Activated CD4-positive, alpha-beta T cell treated with anti-CD3 and anti-CD28 coated beads, Interleukin-2, Interleukin-6, amounts not matched to agents 100 ng/mL and 50 ng/mL, durations not matched to agents 16 hours and 8 hours (primary cell): ENCODE measurements around the gene COX8A.
"Not testable (repeated sequence)": the region's sequence is repeated elsewhere in the genome, so short reads cannot be mapped to it uniquely, and the experiment has no call there.

Source experiments
- DNase-seq: peaks from one replicate; pipeline ENCODE4 v3.0.0-alpha.2; 2020

The COX8A gene

DNA sequence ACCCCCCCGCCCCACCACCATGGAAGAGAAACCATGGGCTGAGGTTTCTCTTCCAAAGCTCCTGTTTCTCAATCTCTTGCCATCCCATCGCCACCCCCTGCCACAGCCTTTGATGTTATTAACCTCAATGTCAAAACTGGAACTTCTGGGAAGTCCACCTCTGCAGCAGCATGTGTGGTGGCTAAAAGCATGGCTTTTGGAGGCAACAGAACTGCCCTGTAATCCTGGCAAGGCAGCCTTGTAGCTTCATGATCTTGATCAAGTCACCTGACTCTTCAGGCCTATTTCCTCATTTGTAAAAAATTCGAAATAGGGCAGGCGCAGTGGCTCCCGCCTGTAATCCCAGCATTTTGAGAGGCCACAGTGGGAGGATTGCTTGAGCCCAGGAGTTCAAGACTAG is 3.5 kb upstream of the COX8A start:
- DNase-seq = no peak

DNA sequence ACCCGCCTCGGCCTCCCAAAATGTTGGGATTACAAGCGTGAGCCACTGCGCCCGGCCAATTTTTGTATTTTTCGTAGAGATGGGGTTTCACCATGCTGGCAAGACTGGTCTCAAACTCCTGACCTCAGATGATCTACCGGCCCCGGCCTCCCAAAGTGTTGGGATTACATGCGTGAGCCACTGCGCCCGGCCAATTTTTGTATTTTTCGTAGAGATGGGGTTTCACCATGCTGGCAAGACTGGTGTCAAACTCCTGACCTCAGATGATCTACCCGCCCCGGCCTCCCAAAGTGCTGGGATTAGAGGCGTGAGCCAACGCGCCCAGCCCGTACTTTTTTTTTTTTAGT is 535 bp upstream of the COX8A start:
- DNase-seq = not testable (repeated sequence)

- DNase-seq = no peak
These were observed 4.3 kb downstream of the COX8A start for GRCh38 chr11:63978551-63979239.

DNA sequence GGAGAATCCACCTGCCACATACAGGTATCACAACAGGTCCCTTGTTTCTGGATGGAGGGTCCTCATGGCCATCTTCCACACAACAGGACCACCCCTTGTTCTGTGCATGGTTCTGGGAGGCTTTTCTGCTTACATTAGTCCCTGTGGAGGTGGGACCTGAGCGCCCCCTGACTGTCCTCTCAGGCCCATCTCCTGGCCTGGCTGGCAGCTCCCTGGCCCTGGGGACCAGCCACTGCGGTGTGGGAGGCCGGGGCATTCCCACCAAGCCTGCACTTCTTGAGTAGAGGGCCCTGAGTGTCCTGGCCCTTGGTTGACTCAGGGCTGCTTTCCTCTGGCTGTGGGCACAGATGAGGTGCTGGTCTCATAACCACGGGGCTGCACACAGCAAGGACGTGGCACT is 5.0 kb downstream of the COX8A start:
- DNase-seq = no peak

- DNase-seq = peak; percentile 86
These were observed 11.4 kb downstream of the COX8A start for GRCh38 chr11:63985812-63986155.

DNA sequence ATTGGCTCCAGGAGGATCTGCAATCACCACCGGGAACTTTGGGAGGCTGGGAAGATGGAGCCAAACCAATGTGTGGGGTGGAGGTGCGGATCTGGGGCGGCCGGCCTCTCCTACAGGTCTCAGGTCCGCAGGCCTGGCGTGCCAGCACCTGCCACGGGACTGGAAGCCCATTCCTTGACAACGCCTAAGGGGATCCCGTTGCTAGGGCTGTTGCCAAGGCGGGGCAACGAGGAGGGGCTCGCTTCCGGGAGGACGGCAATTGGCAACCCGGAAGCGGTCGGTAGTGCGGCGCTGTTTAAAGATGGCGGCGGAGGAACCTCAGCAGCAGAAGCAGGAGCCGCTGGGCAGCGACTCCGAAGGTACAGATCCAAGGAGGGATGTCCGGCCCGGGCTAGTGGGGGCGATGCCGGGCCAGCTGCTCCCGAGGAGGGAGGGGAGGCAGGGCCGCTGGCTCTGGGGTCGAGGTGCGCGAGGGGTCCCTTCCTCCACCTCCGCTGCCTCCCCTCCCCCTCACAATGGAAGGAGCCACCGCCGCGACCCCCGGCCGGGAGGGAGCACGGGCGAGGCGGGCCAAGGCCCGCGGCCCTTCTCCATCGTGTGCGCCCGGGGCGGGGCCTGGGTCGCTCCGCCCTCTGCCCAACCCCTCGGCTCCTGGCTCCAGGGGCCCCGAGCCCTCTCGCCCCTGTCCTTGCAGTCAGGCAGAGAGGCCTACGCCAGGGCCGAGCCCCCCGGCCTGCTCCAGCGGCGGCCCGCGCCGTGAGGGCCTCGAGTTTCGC is 11.9 kb downstream of the COX8A start, which contains the start of gene OTUB1:
TSS of gene OTUB1 (plus strand) at position 283 of the 776 bp plus-strand sequence. CDS start at position 302, 19 bp downstream.
- peak; percentile 93 for DNase-seq

DNA sequence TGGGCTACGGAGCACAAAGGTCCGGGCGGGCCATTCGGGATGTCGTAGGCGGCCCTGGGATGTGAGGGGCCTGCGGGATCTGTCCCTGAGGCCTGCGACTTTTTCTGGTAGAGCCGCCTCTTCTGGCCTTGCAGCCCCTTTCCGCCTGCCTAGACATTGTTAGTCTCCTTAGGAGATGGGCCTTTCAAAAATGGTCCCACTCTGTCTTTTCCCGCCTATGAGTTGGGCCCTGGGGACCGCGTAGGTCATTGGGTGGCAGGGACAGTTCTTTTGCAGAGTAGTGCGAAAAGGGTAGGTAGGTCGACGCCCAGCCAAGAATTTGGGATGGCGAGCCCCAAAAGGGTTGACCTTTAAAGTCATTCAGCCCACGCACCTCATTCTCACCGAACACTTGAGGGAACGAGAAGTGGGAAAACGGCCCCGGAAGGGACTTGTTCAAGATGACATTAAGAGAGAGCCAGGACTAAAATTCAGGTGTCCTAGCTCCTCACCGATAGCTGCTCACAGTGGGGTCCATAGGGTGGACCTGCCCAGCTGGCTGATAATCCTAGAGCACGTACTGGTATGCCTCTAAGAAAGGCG is 12.6 kb downstream of the COX8A start:
- DNase-seq = no peak

DNA sequence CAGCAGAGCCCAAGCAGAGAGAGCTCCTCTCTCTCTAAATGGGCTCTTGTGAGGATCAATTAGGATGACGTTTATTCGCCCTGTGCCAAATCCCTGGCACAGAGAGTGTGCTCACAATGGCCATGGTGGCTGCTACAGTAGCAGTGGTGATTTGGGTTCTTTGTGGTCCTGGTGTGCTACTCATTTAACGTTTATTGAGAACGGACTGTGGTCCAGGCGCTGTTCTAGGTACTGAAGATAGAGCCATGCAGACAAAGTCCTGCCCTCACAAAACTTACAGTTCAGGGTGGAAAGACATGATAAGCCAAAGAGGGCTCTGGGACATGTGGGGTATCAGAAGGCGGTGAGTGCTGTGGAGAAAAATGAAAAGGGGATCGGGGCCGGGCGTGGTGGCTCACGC is 17.1 kb downstream of the COX8A start:
- DNase-seq = no peak

DNA sequence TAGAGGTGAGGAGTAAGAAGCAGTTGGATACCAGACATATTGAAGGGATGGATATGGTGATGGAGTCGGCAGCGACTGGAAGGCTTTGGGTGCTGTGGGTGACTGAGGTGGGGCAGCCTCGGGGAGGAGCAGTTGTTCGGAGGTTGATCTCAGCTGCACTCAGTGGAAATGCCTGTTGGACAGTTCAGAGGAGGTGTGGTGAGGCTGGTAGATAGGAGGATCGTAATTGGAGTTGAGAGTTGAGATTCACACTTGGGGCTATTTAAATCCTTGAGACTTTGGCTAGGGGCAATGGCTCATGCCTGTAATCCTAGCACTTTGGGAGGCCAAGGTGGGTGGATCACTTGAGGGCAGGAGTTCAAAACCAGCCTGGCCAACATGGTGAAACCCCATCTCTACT is 18.7 kb downstream of the COX8A start:
- no peak for DNase-seq

GRCh38 chr11:63993993-63994392 is 19.6 kb downstream of the COX8A start:
- no peak for DNase-seq

DNA sequence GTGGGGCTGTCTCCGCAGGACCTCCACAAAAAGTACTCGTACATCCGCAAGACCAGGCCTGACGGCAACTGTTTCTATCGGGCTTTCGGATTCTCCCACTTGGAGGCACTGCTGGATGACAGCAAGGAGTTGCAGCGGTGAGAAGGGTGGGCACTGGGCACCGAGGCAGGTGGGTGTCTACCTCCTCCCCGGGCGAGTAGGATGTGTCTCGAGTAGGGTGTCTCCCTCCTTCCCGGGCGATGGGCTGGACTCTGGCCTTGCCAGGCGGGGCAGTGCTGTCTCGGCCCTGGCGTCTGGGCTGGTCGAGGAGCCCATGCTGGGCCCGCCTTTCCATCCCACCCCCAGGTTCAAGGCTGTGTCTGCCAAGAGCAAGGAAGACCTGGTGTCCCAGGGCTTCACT is 22.1 kb downstream of the COX8A start:
- no peak for DNase-seq

- DNase-seq = no peak
These were observed 22.8 kb downstream of the COX8A start for GRCh38 chr11:63997104-63997700.

DNA sequence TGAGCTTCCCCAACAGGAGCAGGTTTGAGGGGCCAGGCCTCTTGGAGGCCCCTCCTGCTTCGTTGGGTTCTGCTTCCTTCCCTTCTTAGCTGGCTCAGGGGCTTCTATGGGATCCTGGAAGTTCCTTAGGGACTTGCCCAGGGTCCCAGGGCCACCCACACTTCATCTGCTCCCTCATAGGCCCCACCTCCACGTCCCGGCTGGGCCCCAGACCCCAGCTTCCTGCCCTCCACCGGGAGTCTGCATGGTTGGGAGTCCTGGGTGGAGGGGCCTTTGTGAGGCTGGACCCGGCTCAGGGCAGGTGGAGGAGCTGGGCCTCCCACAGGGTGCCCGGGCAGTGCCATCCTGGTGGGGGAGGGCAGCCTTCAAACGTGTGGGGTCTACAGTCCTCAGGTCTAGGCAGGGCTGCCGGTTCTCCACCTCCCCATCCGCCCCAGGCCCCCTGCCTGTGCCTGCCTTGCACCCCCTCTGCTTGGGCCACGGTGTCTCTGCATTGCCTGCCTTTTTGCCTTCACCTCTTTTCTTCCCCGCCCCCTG is 23.4 kb downstream of the COX8A start:
- no peak for DNase-seq

GRCh38 chr11:63998558-63999348 is 24.3 kb downstream of the COX8A start:
- peak; percentile 18 for DNase-seq

GRCh38 chr11:63999349-64000025 is 25.1 kb downstream of the COX8A start:
- peak; percentile 55 for DNase-seq

DNA sequence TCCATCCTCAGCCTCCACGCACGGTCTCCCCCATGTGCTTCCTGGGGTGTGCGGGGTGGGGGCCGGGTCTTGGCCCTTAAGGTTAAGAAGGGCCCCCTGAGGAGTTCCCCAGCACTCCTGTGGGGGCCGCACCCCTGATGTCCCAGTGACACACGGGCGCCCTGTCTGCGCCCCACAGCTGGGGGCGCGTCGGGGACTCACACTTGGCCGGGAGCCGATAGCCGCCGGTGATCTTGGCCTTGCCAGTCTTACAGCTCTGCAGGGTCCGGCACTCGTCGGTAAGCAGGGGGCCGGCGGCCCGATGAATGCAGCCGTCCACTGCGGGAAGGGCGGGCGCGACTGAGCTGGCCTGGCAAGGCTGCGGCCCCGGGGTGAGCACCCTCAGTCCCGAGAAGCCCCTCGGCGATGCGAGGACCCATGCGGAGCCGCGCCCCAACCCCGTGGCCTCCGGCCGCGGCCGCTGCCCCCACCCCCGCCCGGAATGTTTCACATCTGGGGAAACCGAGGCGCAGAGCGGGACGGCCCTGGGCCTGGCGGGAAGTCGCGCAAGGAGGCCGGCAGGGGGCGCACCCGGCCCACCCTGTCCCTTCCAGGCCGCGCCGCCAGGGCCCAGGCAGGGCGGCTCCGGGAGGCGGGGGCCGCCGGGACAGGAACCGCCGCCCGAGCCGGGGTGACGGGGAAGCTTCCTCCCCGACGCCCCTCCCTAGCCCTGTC is 25.8 kb downstream of the COX8A start:
- peak; percentile 80 for DNase-seq

DNA sequence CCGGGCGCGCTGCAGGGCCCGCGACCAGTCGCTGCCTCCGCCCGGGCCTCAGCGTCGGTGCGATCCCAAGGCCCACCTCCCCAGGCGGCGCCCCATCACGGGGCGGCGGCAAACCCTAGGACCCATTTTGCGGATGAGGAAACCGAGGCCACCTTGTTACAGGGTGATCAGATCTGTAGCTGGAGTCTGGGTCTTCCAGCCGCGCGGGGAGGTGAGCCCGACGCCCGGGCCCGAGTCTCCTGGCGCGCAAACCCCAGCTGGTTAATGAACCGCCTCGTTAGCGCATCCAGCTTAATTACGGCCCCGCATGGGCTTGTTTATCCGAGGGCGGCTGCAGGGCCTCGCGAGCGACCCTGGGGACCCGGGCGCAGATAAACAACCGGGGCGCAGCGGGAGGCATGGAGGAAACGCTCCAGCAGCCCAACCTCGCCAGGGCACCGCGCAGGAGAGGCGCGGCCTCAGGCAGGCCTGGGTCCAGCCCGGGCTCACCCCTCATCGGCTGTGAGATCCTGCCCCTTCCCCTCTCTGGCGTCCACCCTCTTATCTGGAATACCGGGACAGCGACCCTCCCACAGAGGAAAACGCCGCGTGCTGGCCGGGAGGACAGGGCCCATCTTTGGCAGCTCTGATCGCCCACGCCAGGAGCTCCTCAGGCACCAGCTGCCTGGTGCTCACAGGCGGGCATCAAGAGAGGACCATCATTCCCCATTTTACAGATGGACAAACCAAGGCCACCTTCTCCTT is 26.5 kb downstream of the COX8A start:
- DNase-seq = no peak

DNA sequence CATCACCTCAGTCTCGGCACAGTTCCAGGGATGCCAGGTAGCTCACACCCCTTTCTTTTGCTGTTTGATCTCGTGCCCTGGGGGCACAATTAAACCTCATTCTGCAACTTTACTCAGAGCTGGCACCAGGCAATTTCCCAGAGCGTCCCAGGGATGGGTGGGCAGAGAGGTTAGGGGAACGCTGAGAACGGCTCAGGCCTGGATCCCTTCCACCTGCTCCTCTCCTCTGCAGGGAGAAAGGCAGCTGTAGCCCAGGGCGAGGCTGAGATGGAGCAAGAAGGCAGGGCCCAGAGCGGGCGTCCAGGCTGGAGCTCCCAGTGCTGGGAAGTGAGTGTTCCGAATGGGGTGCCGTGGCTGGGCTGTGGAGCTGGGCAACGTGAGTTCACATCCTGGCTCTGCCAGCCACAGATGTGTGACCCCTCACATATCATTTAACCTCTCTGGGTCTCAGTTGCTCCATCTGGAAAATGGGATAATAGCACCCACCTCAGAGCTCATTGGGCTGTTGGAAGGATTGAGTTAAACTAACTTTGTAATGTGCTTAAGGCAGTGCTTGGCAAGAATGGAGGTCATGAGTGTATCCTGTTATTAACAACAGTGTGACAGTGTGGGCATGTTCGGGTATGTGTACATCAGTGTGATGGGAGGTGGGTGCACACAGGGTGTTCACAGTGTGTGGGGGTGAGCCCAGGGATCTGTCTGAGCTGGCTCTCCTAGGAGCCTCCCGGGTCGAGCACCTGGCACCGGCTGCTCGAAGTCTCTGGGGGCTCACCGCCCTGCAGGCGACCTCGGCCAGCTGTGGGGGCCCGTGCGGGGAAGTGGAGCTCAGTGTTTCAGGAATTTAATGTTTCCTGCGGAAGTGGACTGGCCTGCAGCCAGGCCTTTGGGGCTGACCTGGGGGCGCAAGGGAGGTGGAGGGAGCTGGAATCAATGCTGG is 27.3 kb downstream of the COX8A start:
- no peak for DNase-seq

DNA sequence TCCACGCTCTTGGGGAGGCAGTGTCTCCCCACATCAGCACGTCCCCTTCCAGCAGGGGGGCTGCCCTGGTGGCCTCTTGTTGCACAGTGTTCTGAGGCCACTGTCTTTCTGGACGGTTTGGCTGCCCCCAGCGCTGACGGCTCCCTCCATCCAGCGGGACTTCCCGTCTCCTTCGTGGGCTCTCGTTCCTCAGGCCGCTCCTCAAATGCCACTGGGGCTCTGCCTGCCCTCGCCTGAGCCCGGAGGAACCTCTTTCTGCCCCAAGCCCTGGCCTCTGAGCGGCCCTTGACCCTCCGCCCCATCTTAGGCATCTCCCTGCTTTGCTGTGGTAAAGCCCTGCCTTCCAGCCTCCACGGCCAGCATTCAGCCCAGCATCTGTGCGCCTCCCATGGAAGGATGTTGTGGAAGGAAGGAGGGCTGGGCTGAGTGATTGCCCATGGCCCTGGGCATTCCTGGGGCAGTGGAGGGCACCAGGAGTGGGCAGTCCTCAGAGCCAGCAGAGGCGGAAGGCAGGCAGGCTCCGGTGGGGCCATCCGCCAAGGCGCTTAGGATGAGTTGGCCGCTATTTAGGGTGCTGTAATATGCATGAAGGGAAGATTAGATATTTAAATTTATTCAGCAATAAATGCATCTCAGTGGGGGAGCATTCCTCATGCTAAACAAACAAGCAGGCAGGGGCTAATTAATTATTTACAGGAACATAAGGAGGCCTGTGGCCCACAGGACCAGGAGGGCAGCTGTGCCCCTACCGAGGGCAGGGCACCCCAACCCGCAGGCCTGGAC is 29.6 kb downstream of the COX8A start:
- DNase-seq = no peak
